OCI-LY1 (cell line): Measurements from ENCODE around the gene MRO.

Source experiments
- CTCF ChIP-seq: fragments of 200-600 bp; sonication (generic), shearing (Covaris generic); IDR thresholded peaks from 2 replicates; pipeline ENCODE4 v1.5.1; 2017; ENCODE audit warnings: mild to moderate bottlenecking, antibody characterized with exemption, low read length, moderate library complexity, mixed read lengths
- EZH2 ChIP-seq: fragments of 200-600 bp; sonication (generic), shearing (Covaris generic); IDR thresholded peaks from 2 replicates; pipeline ENCODE4 v1.8.0; 2017; ENCODE audit warnings: borderline replicate concordance, mixed run types, mild to moderate bottlenecking, antibody characterized with exemption, low read length, moderate library complexity, mixed read lengths

- TF ChIP-seq CTCF, result no peak
- no peak for TF ChIP-seq EZH2
Measured at GRCh38 chr18:50803592-50803991, 16.2 kb downstream of the MRO start.
